Hepatocyte (in vitro differentiated cells): Measurements from ENCODE around the gene ATP13A3. TPM values are rescaled to one million over a fixed set of nuclear protein-coding genes. Genes with fewer than 3 reads are reported as not detected.
A peak's percentile ranks its signal among the peaks of the same experiment; 100 is the strongest.

Experiments
- DNase-seq: peaks from one replicate; pipeline ENCODE4 v3.0.0-alpha.2; 2016; ENCODE audit warnings: low spot score
- H2AFZ ChIP-seq: fragments of 200-600 bp; sonication (generic); 2 replicates; pipeline ENCODE4 v1.6.0; 2016; ENCODE audit warnings: antibody characterized with exemption, mild to moderate bottlenecking
- H3K27ac ChIP-seq: fragments of 200-600 bp; sonication (generic); 2 replicates; pipeline ENCODE4 v1.5.1; 2016; ENCODE audit warnings: mild to moderate bottlenecking
- H3K27me3 ChIP-seq: fragments of 200-600 bp; sonication (generic); 2 replicates; pipeline ENCODE4 v1.6.1; 2016
- H3K36me3 ChIP-seq: fragments of 200-600 bp; sonication (generic); replicated peaks from 2 replicates; pipeline ENCODE4 v1.5.1; 2016; ENCODE audit warnings: low read depth; ENCODE audit not compliant: insufficient read depth
- H3K4me1 ChIP-seq: fragments of 200-600 bp; sonication (generic); 2 replicates; pipeline ENCODE4 v1.5.1; 2016; ENCODE audit warnings: mild to moderate bottlenecking, moderate library complexity; ENCODE audit not compliant: insufficient read depth
- H3K4me2 ChIP-seq: fragments of 200-600 bp; sonication (generic); 2 replicates; pipeline ENCODE4 v1.6.0; 2016
- H3K4me3 ChIP-seq: fragments of 200-600 bp; sonication (generic); 2 replicates; pipeline ENCODE4 v1.5.1; 2016; ENCODE audit warnings: mild to moderate bottlenecking
- H3K79me2 ChIP-seq: fragments of 200-600 bp; sonication (generic); 2 replicates; pipeline ENCODE4 v1.6.0; 2017; ENCODE audit warnings: mild to moderate bottlenecking
- H3K9me2 ChIP-seq: fragments of 200-600 bp; sonication (generic); replicated peaks from 2 replicates; pipeline ENCODE4 v1.6.0; 2017; ENCODE audit warnings: mild to moderate bottlenecking; ENCODE audit not compliant: insufficient read depth
- H3K9me3 ChIP-seq: fragments of 200-600 bp; sonication (generic); 2 replicates; pipeline ENCODE4 v1.5.1; 2016; ENCODE audit warnings: low read depth, mild to moderate bottlenecking
- H4K20me1 ChIP-seq: fragments of 200-600 bp; sonication (generic); 2 replicates; pipeline ENCODE4 v1.6.0; 2016; ENCODE audit warnings: mild to moderate bottlenecking; ENCODE audit not compliant: insufficient read depth, poor library complexity, severe bottlenecking
- EZH2 ChIP-seq: fragments of 200-600 bp; sonication (generic); IDR thresholded peaks from 2 replicates; pipeline ENCODE4 v1.6.1; 2016; ENCODE audit warnings: antibody characterized with exemption, mild to moderate bottlenecking, borderline replicate concordance
- EZH2phosphoT487 ChIP-seq: fragments of 200-600 bp; sonication (generic); IDR thresholded peaks from one replicate; pipeline ENCODE4 v1.6.1; 2018; ENCODE audit warnings: antibody characterized with exemption, mild to moderate bottlenecking, low read depth, moderate library complexity; ENCODE audit not compliant: unreplicated experiment, severe bottlenecking
- WGBS: methylation state at CpG from one replicate; pipeline ENCODE4 v1.1.6; 2016; ENCODE audit warnings: low lambda C conversion rate; ENCODE audit errors: missing lambda C conversion rate; 5-methylcytosine and 5-hydroxymethylcytosine counted together
- polyA plus RNA-seq: library from polyadenylated mRNA; unstranded; fragments of >200 nt; fragmentation: Nextera tagmentation; extraction: Ambion mirVana; gene quantifications from 2 replicates; pipeline ENCODE4 v1.2.1, GENCODE V29; 2016
- total RNA-seq: library from RNA; depleted of rRNA; stranded (reverse); fragments of >200 nt; gene quantifications from 2 replicates; pipeline ENCODE4 v1.2.3, GENCODE V29; 2014
- TF ChIP-seq, protein P1 (sequence below): fragments of 200-600 bp; sonication (generic); IDR thresholded peaks from 2 replicates; pipeline ENCODE4 v1.5.1; 2016; ENCODE audit warnings: antibody characterized with exemption, mild to moderate bottlenecking; ENCODE audit not compliant: poor library complexity

The ATP13A3 gene
- total and polyA plus RNA-seq, 2 experiments from 2014 or later = 18.3 to 131 TPM

DNA sequence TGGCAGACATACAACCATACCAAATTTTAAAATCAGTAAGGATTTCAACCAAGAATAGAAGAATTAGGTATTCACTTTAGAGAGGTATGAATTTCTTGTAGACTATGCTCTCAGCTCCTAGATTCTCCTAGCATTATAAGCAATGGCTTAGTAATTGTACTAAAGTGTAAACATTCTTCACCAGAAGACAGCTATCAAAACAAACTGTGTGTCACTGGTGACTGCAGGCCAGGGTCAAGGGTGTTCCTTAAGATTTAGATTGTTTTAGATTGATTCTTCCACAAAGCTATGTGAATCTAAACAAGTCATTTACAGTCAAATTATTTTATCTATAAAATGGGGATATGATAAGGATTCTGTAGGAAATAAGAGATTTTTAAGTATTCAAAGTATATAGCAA, 64.6 kb downstream of the ATP13A3 start:
- H3K9me3 ChIP-seq = no peaks in the 10 kb centered on the region
- no peak overlapping the region for H3K4me3 ChIP-seq
- no peak overlapping the region for H3K27ac ChIP-seq
- H3K4me2 ChIP-seq = no peak overlapping the region
- H3K27me3 ChIP-seq = no peaks in the 10 kb centered on the region
- H2AFZ ChIP-seq = no peak overlapping the region
- H3K79me2 ChIP-seq = no peaks in the 10 kb centered on the region
- no peaks in the 10 kb centered on the region for H4K20me1 ChIP-seq
- DNase-seq = no peak
- H3K4me1 ChIP-seq = no peaks in the 10 kb centered on the region
- no peaks in the 10 kb centered on the region for H3K36me3 ChIP-seq
- no peaks in the 10 kb centered on the region for H3K9me2 ChIP-seq
- TF ChIP-seq, protein P1, sequence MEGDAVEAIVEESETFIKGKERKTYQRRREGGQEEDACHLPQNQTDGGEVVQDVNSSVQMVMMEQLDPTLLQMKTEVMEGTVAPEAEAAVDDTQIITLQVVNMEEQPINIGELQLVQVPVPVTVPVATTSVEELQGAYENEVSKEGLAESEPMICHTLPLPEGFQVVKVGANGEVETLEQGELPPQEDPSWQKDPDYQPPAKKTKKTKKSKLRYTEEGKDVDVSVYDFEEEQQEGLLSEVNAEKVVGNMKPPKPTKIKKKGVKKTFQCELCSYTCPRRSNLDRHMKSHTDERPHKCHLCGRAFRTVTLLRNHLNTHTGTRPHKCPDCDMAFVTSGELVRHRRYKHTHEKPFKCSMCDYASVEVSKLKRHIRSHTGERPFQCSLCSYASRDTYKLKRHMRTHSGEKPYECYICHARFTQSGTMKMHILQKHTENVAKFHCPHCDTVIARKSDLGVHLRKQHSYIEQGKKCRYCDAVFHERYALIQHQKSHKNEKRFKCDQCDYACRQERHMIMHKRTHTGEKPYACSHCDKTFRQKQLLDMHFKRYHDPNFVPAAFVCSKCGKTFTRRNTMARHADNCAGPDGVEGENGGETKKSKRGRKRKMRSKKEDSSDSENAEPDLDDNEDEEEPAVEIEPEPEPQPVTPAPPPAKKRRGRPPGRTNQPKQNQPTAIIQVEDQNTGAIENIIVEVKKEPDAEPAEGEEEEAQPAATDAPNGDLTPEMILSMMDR = no peak
- TF ChIP-seq EZH2 = no peak
- TF ChIP-seq EZH2phosphoT487 = no peak

DNA sequence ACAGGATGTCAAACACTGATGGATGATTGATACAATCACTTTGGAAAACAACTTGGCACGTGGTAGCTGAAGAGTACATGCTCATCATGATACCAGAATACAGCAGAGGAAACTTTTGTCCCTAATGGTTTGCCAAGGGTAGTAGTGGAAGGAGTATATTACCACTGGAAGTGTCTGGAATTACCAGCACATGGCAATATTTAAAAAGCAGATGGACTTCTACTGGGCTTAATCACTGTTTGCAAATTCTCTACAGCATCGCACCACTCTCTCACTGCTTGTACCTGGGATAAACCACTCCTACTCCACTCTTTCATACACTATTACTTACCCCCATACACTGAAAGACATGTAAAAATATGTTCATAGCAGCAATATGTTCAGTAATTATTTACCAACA, 68.1 kb downstream of the ATP13A3 start:
- no peak for TF ChIP-seq EZH2phosphoT487
- no peak for TF ChIP-seq EZH2
- TF ChIP-seq, protein P1 = no peak
- Histone ChIP-seq H2AFZ (no peak overlapping the region), H3K4me1 (no peaks in the 10 kb centered on the region), H3K4me3 (no peak overlapping the region), H3K4me2 (no peak overlapping the region), H4K20me1 (no peaks in the 10 kb centered on the region), H3K9me3 (no peaks in the 10 kb centered on the region), H3K9me2 (no peaks in the 10 kb centered on the region), H3K79me2 (no peaks in the 10 kb centered on the region), H3K27ac (no peak overlapping the region), H3K27me3 (no peaks in the 10 kb centered on the region), H3K36me3 (no peaks in the 10 kb centered on the region)
- WGBS = 98% methylated on average over 2 of the region's 2 CpGs
- DNase-seq = no peak

DNA sequence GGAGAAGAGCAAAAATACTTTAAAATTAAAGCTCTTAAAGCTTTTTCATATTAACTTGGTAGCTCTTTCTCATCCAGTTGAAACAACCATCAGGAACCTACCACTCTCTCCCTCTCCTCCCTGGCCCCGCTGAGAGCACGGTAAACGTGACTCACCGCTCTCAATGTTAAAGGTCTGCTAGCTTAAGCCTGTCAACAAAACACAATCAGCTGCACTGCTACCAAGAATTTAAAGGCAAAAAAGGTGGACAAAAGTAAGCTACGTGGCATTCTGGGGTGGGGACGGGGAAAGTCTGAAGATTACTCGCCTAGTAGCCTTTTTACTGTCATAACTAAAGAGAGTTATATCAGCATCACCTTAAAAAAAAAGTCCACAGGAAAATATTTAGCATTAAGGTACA, 79.4 kb downstream of the ATP13A3 start:
- peak; percentile 75 for DNase-seq
- H3K4me2 ChIP-seq = no peak overlapping the region
- no peaks in the 10 kb centered on the region for H3K79me2 ChIP-seq
- H3K4me3 ChIP-seq = no peak overlapping the region
- no peaks in the 10 kb centered on the region for H3K27me3 ChIP-seq
- 38% methylated on average over 7 of the region's 7 CpGs for WGBS
- no peaks in the 10 kb centered on the region for H4K20me1 ChIP-seq
- no peaks in the 10 kb centered on the region for H3K9me2 ChIP-seq
- H3K27ac ChIP-seq = peak overlapping the region; percentile 32
- H3K9me3 ChIP-seq = no peaks in the 10 kb centered on the region
- no peak overlapping the region for H2AFZ ChIP-seq
- TF ChIP-seq, protein P1 = no peak
- TF ChIP-seq EZH2 = no peak
- TF ChIP-seq EZH2phosphoT487 = no peak
- H3K4me1 ChIP-seq = no peaks in the 10 kb centered on the region
- H3K36me3 ChIP-seq = no peaks in the 10 kb centered on the region

DNA sequence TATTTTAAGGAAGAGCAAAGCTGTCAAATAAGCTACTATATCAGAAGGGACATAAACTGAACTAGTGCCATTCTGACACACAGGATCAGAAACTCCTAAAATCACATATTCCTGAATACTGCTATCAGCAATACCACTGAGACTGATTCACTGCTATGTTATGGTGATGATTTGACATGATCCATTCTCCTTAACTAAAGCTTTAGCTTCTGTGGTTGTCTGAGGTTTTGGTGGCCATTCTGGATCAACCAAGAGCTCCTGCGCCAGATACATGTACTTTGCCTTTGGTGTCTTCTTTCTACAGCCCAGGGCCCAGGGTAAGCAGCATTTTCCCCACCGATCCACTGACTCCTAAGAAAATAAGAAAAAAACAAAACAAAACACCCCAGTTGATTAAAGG, 81.0 kb downstream of the ATP13A3 start:
- Histone ChIP-seq H3K79me2 (no peaks in the 10 kb centered on the region), H3K36me3 (no peaks in the 10 kb centered on the region), H3K4me2 (no peak overlapping the region), H3K27me3 (no peaks in the 10 kb centered on the region), H3K4me3 (no peak overlapping the region), H3K9me2 (no peaks in the 10 kb centered on the region), H3K27ac (no peak overlapping the region), H3K9me3 (no peaks in the 10 kb centered on the region), H3K4me1 (no peaks in the 10 kb centered on the region), H2AFZ (no peak overlapping the region), H4K20me1 (no peaks in the 10 kb centered on the region)
- DNase-seq = no peak
- TF ChIP-seq EZH2 (no peak), EZH2phosphoT487 (no peak)
- TF ChIP-seq, protein P1 = no peak
- 94% methylated on average over 2 of the region's 2 CpGs for WGBS
